ENCODE measurements around the gene ZNF774. TPM values are rescaled to one million over a fixed set of nuclear protein-coding genes. Genes with fewer than 3 reads are reported as not detected.

Gene ZNF774
- polyA plus RNA-seq, 2 donors: 0.80 to 1.5 TPM

DNA sequence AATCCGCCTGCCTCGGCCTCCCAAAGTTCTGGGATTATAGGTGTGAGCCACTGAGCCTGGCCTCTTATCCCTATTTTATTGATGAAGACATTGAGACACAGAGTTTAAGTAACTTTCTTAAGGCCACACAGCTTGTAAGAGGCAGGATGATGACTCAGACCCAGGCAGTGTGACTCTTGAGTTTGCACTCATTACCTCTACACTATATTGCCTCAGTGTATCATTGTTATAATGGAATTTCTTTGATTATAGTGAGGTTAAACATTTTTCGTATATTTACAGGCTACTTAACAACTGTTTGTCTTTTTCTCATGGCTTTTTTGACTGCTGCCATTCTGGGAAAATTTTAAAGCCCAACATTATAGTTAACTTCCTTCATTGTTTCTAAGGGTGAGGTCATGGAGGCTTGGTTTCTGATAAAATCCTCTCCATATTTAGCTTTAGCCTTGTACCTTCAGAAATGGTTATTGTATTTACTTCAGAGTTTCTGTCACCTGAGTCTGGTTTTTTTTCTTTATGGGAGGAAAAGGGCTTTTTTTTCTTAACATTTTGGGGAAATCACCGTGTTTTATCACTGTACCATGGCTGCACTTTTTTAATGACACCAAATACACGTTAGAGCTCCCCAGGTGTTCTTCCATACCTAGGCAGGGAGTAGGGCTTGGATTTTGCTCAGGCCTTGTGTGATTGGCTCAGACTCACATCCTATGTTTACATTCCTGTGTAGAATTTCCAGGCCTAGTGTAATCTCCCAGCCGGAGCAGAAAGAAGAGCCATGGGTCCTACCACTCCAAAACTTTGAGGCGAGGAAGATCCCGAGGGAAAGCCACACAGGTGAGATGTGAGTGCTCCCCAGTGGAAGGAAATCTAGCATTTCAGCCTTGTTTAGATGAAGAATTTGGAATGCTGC lies 6.3 kb downstream of the ZNF774 start:
- Histone ChIP-seq H3K27ac (ENCODE audit: low read depth in 2 of 2, low read length in 1 of 2) (no peak overlapping the region), H3K36me3 (ENCODE audit: control insufficient read depth in 2 of 2, insufficient read depth in 2 of 2, low read length in 1 of 2) (no peaks in the 10 kb centered on the region), H3K9me3 (ENCODE audit: control insufficient read depth in 2 of 2, insufficient read depth in 1 of 2, low read depth in 1 of 2, low read length in 1 of 2) (no peaks in the 10 kb centered on the region), H3K4me3 (ENCODE audit: low read depth in 1 of 2, low read length in 2 of 2) (no peak overlapping the region), H3K4me1 (ENCODE audit: control insufficient read depth in 2 of 2, insufficient read depth in 2 of 2, low read length in 1 of 2) (no peaks in the 10 kb centered on the region), H3K27me3 (ENCODE audit: control insufficient read depth in 1 of 2, insufficient read depth in 2 of 2, low read length in 2 of 2) (no peaks in the 10 kb centered on the region)
- WGBS, 2 donors: 82 to 83% methylated on average over 8 of the region's 8 CpGs

DNA sequence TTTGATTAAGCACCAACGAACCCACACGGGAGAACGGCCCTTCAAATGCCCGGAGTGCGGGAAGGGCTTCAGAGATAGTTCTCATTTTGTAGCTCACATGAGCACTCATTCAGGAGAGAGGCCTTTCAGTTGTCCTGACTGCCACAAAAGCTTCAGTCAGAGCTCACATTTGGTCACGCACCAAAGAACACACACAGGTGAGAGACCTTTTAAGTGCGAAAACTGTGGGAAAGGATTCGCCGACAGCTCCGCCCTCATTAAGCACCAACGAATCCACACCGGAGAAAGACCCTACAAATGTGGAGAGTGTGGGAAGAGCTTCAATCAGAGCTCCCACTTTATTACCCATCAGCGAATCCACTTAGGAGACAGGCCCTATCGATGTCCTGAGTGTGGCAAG lies 8.7 kb downstream of the ZNF774 start:
- no peaks in the 10 kb centered on the region for H3K36me3 ChIP-seq (ENCODE audit: control insufficient read depth in 2 of 2, insufficient read depth in 2 of 2, low read length in 1 of 2)
- no peaks in the 10 kb centered on the region for H3K9me3 ChIP-seq (ENCODE audit: control insufficient read depth in 2 of 2, insufficient read depth in 1 of 2, low read depth in 1 of 2, low read length in 1 of 2)
- H3K27me3 ChIP-seq (ENCODE audit: control insufficient read depth in 1 of 2, insufficient read depth in 2 of 2, low read length in 2 of 2): no peaks in the 10 kb centered on the region
- H3K27ac ChIP-seq (ENCODE audit: low read depth in 2 of 2, low read length in 1 of 2): no peak overlapping the region
- no peaks in the 10 kb centered on the region for H3K4me1 ChIP-seq (ENCODE audit: control insufficient read depth in 2 of 2, insufficient read depth in 2 of 2, low read length in 1 of 2)
- WGBS, 2 donors: 88 to 92% methylated on average over 14 of the region's 14 CpGs
- no peak overlapping the region for H3K4me3 ChIP-seq (ENCODE audit: low read depth in 1 of 2, low read length in 2 of 2)

DNA sequence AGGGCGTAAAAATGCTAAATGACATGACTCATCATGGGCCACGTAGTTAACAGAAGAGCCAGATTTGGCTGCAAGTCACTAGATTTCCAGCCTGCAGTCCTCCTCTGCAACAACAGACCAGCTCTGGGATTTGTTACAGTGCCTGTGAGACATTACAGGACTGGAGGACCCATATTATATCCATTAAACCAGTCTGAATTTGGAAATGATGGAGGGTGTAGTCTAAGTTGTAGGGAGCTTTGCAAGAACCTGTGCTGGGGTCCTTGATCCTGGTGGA lies 10.8 kb downstream of the ZNF774 start:
- no peaks in the 10 kb centered on the region for H3K36me3 ChIP-seq (ENCODE audit: control insufficient read depth in 2 of 2, insufficient read depth in 2 of 2, low read length in 1 of 2)
- H3K9me3 ChIP-seq (ENCODE audit: control insufficient read depth in 2 of 2, insufficient read depth in 1 of 2, low read depth in 1 of 2, low read length in 1 of 2): no peaks in the 10 kb centered on the region
- 19 to 54% methylated on average over 2 of the region's 2 CpGs for WGBS, 2 donors
- peak overlapping the region; percentile 60 to 67 for H3K27ac ChIP-seq (ENCODE audit: low read depth in 2 of 2, low read length in 1 of 2)
- no peaks in the 10 kb centered on the region for H3K4me1 ChIP-seq (ENCODE audit: control insufficient read depth in 2 of 2, insufficient read depth in 2 of 2, low read length in 1 of 2)
- H3K27me3 ChIP-seq (ENCODE audit: control insufficient read depth in 1 of 2, insufficient read depth in 2 of 2, low read length in 2 of 2): no peaks in the 10 kb centered on the region
- H3K4me3 ChIP-seq (ENCODE audit: low read depth in 1 of 2, low read length in 2 of 2): no peak overlapping the region

DNA sequence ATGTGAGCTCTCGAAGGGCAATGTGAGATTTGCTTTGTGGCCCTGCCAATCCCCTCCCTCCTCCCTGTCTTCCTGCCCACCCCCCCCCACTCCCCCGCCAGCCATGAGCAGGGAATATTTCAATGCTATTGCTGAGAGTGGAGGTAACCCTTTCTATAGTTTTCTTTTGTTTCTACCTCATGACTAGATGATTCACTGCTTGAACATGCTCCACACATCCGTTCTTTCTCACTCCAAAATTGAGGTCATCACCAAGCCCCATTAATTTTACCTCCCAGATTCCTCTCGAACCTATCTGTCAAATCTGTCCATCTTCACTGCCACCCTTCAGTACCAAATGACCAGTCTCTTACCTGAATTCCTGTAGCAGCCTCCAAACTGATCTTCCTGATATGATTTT lies 12.2 kb downstream of the ZNF774 start:
- 44 to 59% methylated on average over 4 of the region's 4 CpGs for WGBS, 2 donors
- Histone ChIP-seq H3K4me1 (ENCODE audit: control insufficient read depth in 2 of 2, insufficient read depth in 2 of 2, low read length in 1 of 2) (no peaks in the 10 kb centered on the region), H3K27me3 (ENCODE audit: control insufficient read depth in 1 of 2, insufficient read depth in 2 of 2, low read length in 2 of 2) (no peaks in the 10 kb centered on the region), H3K4me3 (ENCODE audit: low read depth in 1 of 2, low read length in 2 of 2) (no peak overlapping the region), H3K36me3 (ENCODE audit: control insufficient read depth in 2 of 2, insufficient read depth in 2 of 2, low read length in 1 of 2) (no peaks in the 10 kb centered on the region), H3K27ac (ENCODE audit: low read depth in 2 of 2, low read length in 1 of 2) (no peak overlapping the region), H3K9me3 (ENCODE audit: control insufficient read depth in 2 of 2, insufficient read depth in 1 of 2, low read depth in 1 of 2, low read length in 1 of 2) (no peaks in the 10 kb centered on the region)

- no peak overlapping the region for H3K27ac ChIP-seq (ENCODE audit: low read depth in 2 of 2, low read length in 1 of 2)
- H3K27me3 ChIP-seq (ENCODE audit: control insufficient read depth in 1 of 2, insufficient read depth in 2 of 2, low read length in 2 of 2): no peaks in the 10 kb centered on the region
- no peaks in the 10 kb centered on the region for H3K9me3 ChIP-seq (ENCODE audit: control insufficient read depth in 2 of 2, insufficient read depth in 1 of 2, low read depth in 1 of 2, low read length in 1 of 2)
- H3K36me3 ChIP-seq (ENCODE audit: control insufficient read depth in 2 of 2, insufficient read depth in 2 of 2, low read length in 1 of 2): no peaks in the 10 kb centered on the region
- 90 to 96% methylated on average over 15 of the region's 15 CpGs for WGBS, 2 donors
- no peaks in the 10 kb centered on the region for H3K4me1 ChIP-seq (ENCODE audit: control insufficient read depth in 2 of 2, insufficient read depth in 2 of 2, low read length in 1 of 2)
- no peak overlapping the region for H3K4me3 ChIP-seq (ENCODE audit: low read depth in 1 of 2, low read length in 2 of 2)
Measured at GRCh38 chr15:90365414-90366055, 13.5 kb downstream of the ZNF774 start.

DNA sequence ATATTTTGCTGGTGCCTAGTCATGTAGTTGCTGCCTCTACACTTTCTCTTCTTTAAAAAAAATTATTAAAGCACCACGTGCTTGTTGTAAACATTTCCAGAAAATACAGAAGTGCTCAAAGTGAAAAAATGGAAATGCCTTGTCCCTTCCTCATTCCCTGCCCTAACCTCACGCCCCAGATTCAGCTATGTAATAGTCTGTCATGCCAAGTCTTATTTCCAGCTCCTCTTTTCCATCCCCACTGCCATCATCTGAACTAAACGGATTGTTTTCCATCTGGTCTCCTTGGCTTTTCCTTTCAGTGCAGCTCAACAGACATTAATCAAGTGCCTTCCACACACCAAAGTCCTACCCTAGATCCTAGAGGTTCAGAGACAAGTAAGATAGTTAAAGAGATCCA lies 15.5 kb downstream of the ZNF774 start:
- Histone ChIP-seq H3K36me3 (ENCODE audit: control insufficient read depth in 2 of 2, insufficient read depth in 2 of 2, low read length in 1 of 2) (no peaks in the 10 kb centered on the region), H3K4me3 (ENCODE audit: low read depth in 1 of 2, low read length in 2 of 2) (no peak overlapping the region), H3K4me1 (ENCODE audit: control insufficient read depth in 2 of 2, insufficient read depth in 2 of 2, low read length in 1 of 2) (no peaks in the 10 kb centered on the region), H3K27me3 (ENCODE audit: control insufficient read depth in 1 of 2, insufficient read depth in 2 of 2, low read length in 2 of 2) (no peaks in the 10 kb centered on the region), H3K9me3 (ENCODE audit: control insufficient read depth in 2 of 2, insufficient read depth in 1 of 2, low read depth in 1 of 2, low read length in 1 of 2) (no peaks in the 10 kb centered on the region), H3K27ac (ENCODE audit: low read depth in 2 of 2, low read length in 1 of 2) (peak overlapping the region in 1 of 2 donors; percentile 20)
- 22 to 42% methylated on average over 3 of the region's 3 CpGs for WGBS, 2 donors

GRCh38 chr15:90375071-90375470 lies 23.0 kb downstream of the ZNF774 start:
- Histone ChIP-seq H3K27ac (ENCODE audit: low read depth in 2 of 2, low read length in 1 of 2) (no peak overlapping the region), H3K4me1 (ENCODE audit: control insufficient read depth in 2 of 2, insufficient read depth in 2 of 2, low read length in 1 of 2) (peaks cover 0 to 3% of the 10 kb centered on the region in 2 donors), H3K36me3 (ENCODE audit: control insufficient read depth in 2 of 2, insufficient read depth in 2 of 2, low read length in 1 of 2) (no peaks in the 10 kb centered on the region), H3K27me3 (ENCODE audit: control insufficient read depth in 1 of 2, insufficient read depth in 2 of 2, low read length in 2 of 2) (no peaks in the 10 kb centered on the region), H3K4me3 (ENCODE audit: low read depth in 1 of 2, low read length in 2 of 2) (no peak overlapping the region), H3K9me3 (ENCODE audit: control insufficient read depth in 2 of 2, insufficient read depth in 1 of 2, low read depth in 1 of 2, low read length in 1 of 2) (peaks cover 0 to 3% of the 10 kb centered on the region in 2 donors)
- 96% methylated on average over 7 of the region's 7 CpGs for WGBS, 2 donors

GRCh38 chr15:90376789-90377188 lies 24.7 kb downstream of the ZNF774 start:
- H3K27ac ChIP-seq (ENCODE audit: low read depth in 2 of 2, low read length in 1 of 2): no peak overlapping the region
- no peaks in the 10 kb centered on the region for H3K27me3 ChIP-seq (ENCODE audit: control insufficient read depth in 1 of 2, insufficient read depth in 2 of 2, low read length in 2 of 2)
- peaks cover 0 to 3% of the 10 kb centered on the region in 2 donors for H3K9me3 ChIP-seq (ENCODE audit: control insufficient read depth in 2 of 2, insufficient read depth in 1 of 2, low read depth in 1 of 2, low read length in 1 of 2)
- peaks cover 0 to 3% of the 10 kb centered on the region in 2 donors for H3K4me1 ChIP-seq (ENCODE audit: control insufficient read depth in 2 of 2, insufficient read depth in 2 of 2, low read length in 1 of 2)
- H3K4me3 ChIP-seq (ENCODE audit: low read depth in 1 of 2, low read length in 2 of 2): no peak overlapping the region
- no peaks in the 10 kb centered on the region for H3K36me3 ChIP-seq (ENCODE audit: control insufficient read depth in 2 of 2, insufficient read depth in 2 of 2, low read length in 1 of 2)
- WGBS, 2 donors: 50 to 71% methylated on average over 6 of the region's 6 CpGs

DNA sequence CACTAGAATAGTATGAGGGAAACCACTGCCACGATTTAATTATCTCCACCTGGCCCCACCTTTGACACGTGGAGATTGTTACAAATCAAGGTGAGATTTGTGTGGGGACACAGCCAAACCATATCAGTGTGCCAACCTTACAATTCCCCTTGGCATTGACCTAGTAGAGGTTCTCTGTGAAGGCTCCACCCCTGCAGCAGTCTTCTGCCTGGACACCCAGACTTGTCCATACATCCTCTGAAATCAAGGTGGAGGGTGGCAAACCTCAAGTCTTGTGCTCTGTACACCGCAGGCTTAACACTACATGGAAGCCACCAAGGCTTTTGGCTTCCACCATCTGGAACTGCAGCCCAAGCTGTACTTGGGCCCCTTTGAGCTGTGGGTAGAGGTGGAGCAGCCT lies 27.2 kb downstream of the ZNF774 start:
- no peaks in the 10 kb centered on the region for H3K27me3 ChIP-seq (ENCODE audit: control insufficient read depth in 1 of 2, insufficient read depth in 2 of 2, low read length in 2 of 2)
- H3K9me3 ChIP-seq (ENCODE audit: control insufficient read depth in 2 of 2, insufficient read depth in 1 of 2, low read depth in 1 of 2, low read length in 1 of 2): peaks cover 0 to 3% of the 10 kb centered on the region in 2 donors
- H3K27ac ChIP-seq (ENCODE audit: low read depth in 2 of 2, low read length in 1 of 2): no peak overlapping the region
- H3K4me3 ChIP-seq (ENCODE audit: low read depth in 1 of 2, low read length in 2 of 2): no peak overlapping the region
- WGBS, 2 donors: 78 to 95% methylated on average over 3 of the region's 3 CpGs
- H3K4me1 ChIP-seq (ENCODE audit: control insufficient read depth in 2 of 2, insufficient read depth in 2 of 2, low read length in 1 of 2): peaks cover 0 to 3% of the 10 kb centered on the region in 2 donors
- H3K36me3 ChIP-seq (ENCODE audit: control insufficient read depth in 2 of 2, insufficient read depth in 2 of 2, low read length in 1 of 2): no peaks in the 10 kb centered on the region

DNA sequence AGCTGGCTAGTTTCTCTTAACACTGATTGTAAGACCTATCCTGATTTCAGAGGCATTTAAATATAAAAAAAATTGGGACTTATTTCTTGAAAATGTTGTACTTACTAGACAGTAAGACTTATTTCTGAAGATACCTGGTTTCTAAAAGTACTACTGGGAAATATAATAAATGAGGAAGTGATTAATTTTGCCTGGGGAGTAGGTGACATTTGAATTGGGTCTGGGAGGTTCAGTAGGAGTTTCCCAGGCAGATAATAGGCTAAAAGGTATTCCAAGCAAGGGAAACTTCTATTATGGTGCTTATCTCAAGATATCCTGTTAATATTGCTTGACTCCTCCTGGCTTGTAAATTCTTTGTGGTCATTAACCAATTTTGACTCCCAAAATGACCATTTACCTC lies 29.4 kb downstream of the ZNF774 start:
- Histone ChIP-seq H3K36me3 (ENCODE audit: control insufficient read depth in 2 of 2, insufficient read depth in 2 of 2, low read length in 1 of 2) (no peaks in the 10 kb centered on the region), H3K27ac (ENCODE audit: low read depth in 2 of 2, low read length in 1 of 2) (no peak overlapping the region), H3K9me3 (ENCODE audit: control insufficient read depth in 2 of 2, insufficient read depth in 1 of 2, low read depth in 1 of 2, low read length in 1 of 2) (peaks cover 0 to 3% of the 10 kb centered on the region in 2 donors), H3K27me3 (ENCODE audit: control insufficient read depth in 1 of 2, insufficient read depth in 2 of 2, low read length in 2 of 2) (no peaks in the 10 kb centered on the region), H3K4me3 (ENCODE audit: low read depth in 1 of 2, low read length in 2 of 2) (no peak overlapping the region), H3K4me1 (ENCODE audit: control insufficient read depth in 2 of 2, insufficient read depth in 2 of 2, low read length in 1 of 2) (peaks cover 0 to 3% of the 10 kb centered on the region in 2 donors)
